Right ventricle myocardium inferior (tissue), 1 donor: ENCODE measurements around the gene C1orf141. TPM values are rescaled to one million over a fixed set of nuclear protein-coding genes. Genes with fewer than 3 reads are reported as not detected.
"Not testable (repeated sequence)": the region's sequence is repeated elsewhere in the genome, so short reads cannot be mapped to it uniquely, and the experiment has no call there.

Experiments
- ATAC-seq: fragments of 200-7000 bp; cut with Tn5 transposase; one replicate; pipeline ENCODE4 v1.9.1; 2020; ENCODE audit warnings: mild to moderate bottlenecking, moderate library complexity
- DNase-seq: peaks from one replicate; pipeline ENCODE4 v3.0.0; 2021; ENCODE audit errors: missing footprints
- intact Hi-C: fragments of 100-400 bp; cut with DNase I; formaldehyde crosslinking; loops from one replicate; pipeline ENCODE4 v1.11.0; 2022
- long read RNA-seq: library from polyadenylated mRNA; unstranded; transcript quantifications from one replicate; pipeline ENCODE4 v2.0.0, GENCODE V29; 2021
- total RNA-seq: library from RNA; stranded (reverse); fragmentation: NEBNext Ultra II Directional; extraction: Animal tissue kit (Norgen Biotek cat#: 25700); gene quantifications from one replicate; pipeline ENCODE4 v1.2.1, GENCODE V29; 2021
- donor health status: DM: no; HTN: yes; CAD: no; lungs with severe emphysema.

Gene C1orf141
- not detected for total RNA-seq
- long read RNA-seq: 0 reads

GRCh38 chr1:67134695-67135094, at the start of gene C1orf141:
Gene C1orf141, minus strand, starts transcription at chr1:67134970. Its CDS starts 7,730 bp downstream, at chr1:67127240.
- DNase-seq: peak; percentile 69
- peak; percentile 67 for ATAC-seq
- intact Hi-C loops: no loop called here

GRCh38 chr1:67175530-67176087, 40.8 kb upstream of the C1orf141 start:
- DNase-seq (no peak), ATAC-seq (no peak)
- intact Hi-C loops: no loop called here

GRCh38 chr1:67174716-67175284, 40.0 kb upstream of the C1orf141 start:
- DNase-seq: no peak
- intact Hi-C loops: no loop called here

GRCh38 chr1:67173988-67174387, 39.2 kb upstream of the C1orf141 start:
- intact Hi-C loops: no loop called here
- DNase-seq: no peak
- no peak for ATAC-seq

More at GRCh38 chr1:67174716-67175284, 40.0 kb upstream of the C1orf141 start:
- no peak for ATAC-seq

- ATAC-seq (no peak), DNase-seq (no peak)
- intact Hi-C loops: no loop called here
Observed at GRCh38 chr1:67171978-67172377, 37.2 kb upstream of the C1orf141 start.

- DNase-seq (no peak), ATAC-seq (no peak)
- intact Hi-C loops: no loop called here
Observed at GRCh38 chr1:67171574-67171955, 36.8 kb upstream of the C1orf141 start.

- ATAC-seq (no peak), DNase-seq (no peak)
- intact Hi-C loops: no loop called here
Observed at GRCh38 chr1:67170751-67171573, 36.2 kb upstream of the C1orf141 start.

GRCh38 chr1:67169932-67170331, 35.2 kb upstream of the C1orf141 start:
- intact Hi-C loops: no loop called here
- ATAC-seq (no peak), DNase-seq (no peak)

- DNase-seq (no peak), ATAC-seq (no peak)
- intact Hi-C loops: no loop called here
Observed at GRCh38 chr1:67169496-67169895, 34.7 kb upstream of the C1orf141 start.

- DNase-seq: no peak
- ATAC-seq: peak; percentile 92
- intact Hi-C loops: no loop called here
Observed at GRCh38 chr1:67166196-67166595, 31.4 kb upstream of the C1orf141 start, which contains the start of gene IL23R. Gene IL23R, plus strand, starts transcription at chr1:67166454. Its CDS starts 1,667 bp downstream, at chr1:67168121.

GRCh38 chr1:67165468-67166041, 30.8 kb upstream of the C1orf141 start:
- intact Hi-C loops: no loop called here
- DNase-seq (no peak), ATAC-seq (no peak)

GRCh38 chr1:67162954-67163353, 28.2 kb upstream of the C1orf141 start:
- intact Hi-C loops: no loop called here
- ATAC-seq (no peak), DNase-seq (no peak)

GRCh38 chr1:67159233-67159632, 24.5 kb upstream of the C1orf141 start:
- no peak for DNase-seq
- intact Hi-C loops: no loop called here
- no peak for ATAC-seq

GRCh38 chr1:67158401-67158800, 23.6 kb upstream of the C1orf141 start:
- DNase-seq (no peak), ATAC-seq (no peak)
- intact Hi-C loops: no loop called here

- ATAC-seq (no peak), DNase-seq (no peak)
- intact Hi-C loops: no loop called here
Observed at GRCh38 chr1:67150931-67151330, 16.2 kb upstream of the C1orf141 start.

GRCh38 chr1:67149179-67149770, 14.5 kb upstream of the C1orf141 start:
- ATAC-seq: peak; percentile 94
- DNase-seq: no peak
- intact Hi-C loops: loop anchor here (5.0 kb wide), 2 partner anchors 97 to 382 kb away; partner anchors contain the start of gene SLC35D1

- intact Hi-C loops: loop anchor here (1.0 to 5.0 kb wide), 3 partner anchors 96 to 381 kb away; partner anchors contain the start of gene SLC35D1
- DNase-seq (no peak), ATAC-seq (no peak)
Observed at GRCh38 chr1:67148516-67149178, 13.9 kb upstream of the C1orf141 start.

GRCh38 chr1:67147973-67148372, 13.2 kb upstream of the C1orf141 start:
- ATAC-seq, DNase-seq: not testable (repeated sequence)
- intact Hi-C loops: loop anchor here (1.0 to 5.0 kb wide), 3 partner anchors 96 to 381 kb away; partner anchors contain the start of gene SLC35D1
